ENCODE results near the gene TPRN.

TPRN gene

GRCh38 chr9:137224830-137225694 lies 24.5 kb upstream of the TPRN start, which contains the start of gene CYSRT1:
CYSRT1 (plus strand) TSS chr9:137225174; CDS start chr9:137225622, 448 bp downstream.
- no peak for DNase-seq

DNA sequence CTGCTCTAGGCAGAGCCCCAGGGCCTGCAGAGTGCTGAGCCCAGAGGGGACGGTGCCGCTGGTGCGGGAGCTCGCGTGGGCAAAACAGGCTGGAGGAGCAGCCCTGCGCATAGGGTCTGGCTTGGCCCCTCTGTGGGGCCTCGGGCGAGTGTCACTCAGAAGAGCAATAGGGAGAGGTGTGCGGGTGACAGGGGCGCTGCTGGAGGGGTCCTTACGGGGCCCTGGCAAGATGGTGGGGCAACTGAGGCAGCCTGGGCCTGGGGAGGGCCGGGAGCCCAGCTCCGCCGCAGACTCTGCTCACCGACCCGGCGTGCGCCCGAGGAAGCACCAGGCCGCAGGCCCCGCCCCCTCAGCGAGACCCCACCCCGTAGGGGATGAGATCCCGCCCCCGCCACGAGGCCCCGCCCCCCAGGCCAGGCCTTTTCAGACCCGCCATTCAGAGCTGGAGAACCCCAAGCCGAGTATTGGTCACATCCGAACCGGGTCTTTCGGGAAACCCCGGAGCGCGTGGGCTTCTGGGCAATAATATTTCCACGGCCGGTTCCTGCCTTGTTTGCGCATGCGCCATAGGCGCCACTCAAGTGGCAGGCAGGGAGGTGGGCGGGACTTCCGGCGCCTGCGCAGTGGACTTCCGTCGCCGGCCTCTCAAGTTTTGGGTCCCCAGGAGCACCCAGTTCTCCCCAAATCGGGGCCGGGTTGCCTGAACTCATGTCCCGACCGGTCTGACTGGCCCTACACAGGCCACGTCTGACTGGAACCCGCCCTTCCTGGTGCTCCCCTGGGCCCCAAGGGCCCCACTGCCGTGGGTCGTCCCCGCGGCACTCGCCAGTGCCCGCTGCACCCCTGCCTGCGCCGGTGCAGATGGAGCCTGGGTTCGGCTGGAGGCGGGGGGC lies 22.8 kb upstream of the TPRN start:
- peak; percentile 93 to 99 (median 99) for DNase-seq

DNA sequence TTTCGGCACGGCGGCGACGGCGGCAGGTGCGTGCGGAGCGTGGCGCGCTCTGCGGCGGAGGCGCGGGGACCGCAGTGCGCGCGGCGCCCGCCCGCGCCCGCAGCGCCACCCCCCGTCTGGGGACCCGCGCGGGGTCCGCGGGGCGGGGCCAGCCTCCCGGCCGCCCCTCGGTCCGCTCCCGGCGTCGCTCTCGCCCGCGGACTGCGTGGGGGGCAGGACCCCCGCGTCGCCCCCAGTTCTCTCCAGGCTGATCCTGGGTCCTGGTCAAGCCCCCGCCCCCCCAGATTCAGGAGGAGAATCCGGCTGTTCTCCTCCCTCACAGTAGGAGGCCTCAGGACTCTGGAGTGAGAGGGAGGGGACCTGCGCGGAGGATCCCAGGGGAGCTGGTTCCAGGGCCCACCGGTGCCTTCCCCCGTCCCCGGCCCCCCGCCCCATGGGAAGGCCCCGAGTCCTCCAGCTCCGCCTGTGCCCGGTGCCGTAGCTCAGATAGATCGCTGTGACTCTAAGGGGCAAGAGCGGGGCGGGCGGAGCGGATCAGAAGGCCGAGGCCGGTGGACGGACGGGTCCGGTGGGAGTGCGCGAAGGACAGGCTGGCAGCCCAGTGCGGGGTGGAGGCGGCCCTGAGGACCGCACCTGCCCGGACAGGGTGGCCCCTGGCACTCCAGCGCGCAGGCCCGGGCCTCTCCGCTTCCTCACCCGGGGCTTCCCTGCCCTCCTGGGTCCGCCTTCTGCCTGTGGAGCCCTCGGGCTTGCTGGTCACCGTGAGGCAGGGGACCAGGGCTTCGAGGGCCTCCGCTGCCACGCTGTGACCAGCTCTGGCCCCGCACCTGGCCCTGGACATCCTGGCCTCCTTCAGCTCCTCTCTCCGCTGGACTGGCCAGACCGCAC lies 21.9 kb upstream of the TPRN start, which contains the start of gene RNF208:
Gene RNF208 (minus strand): TSS at position 51 of the 888 bp plus-strand sequence. CDS start 1,028 bp downstream, outside the sequence.
- peak; percentile 2 to 78 (median 72) for DNase-seq

DNA sequence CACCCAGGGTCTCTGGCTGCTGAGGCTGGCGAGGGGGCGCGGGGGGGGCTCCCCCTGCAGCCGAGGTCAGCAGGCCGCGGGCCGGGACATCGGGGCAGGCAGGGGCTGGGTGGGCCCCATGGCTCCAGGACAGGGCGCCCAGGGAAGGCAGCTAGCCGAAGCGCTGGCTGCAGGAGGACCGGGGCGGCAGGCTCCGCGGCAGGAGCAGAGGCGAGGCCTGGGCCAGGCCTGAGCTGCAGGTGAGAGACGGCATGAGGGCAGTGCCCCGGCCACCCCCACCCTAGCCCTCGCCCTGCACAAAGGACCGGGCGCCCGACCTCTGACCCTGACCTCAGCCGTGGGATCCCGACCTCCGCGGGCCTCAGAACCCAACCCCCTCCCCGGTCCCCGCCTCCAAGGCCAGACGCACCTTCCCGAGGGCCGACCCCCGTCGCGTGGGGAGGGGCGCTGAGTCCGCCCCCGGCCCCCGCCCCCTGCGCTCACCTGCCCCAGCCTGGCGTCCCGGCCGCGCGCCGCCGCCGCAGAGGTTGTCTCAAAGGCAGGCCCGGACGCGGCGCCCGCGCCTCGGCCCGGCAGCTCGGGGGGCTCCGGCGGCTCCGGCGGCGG lies 21.1 kb upstream of the TPRN start:
- peak in 2 of 3 experiments; percentile 55 to 60 for DNase-seq

GRCh38 chr9:137221095-137221505 lies 20.6 kb upstream of the TPRN start:
- no peak for DNase-seq

DNA sequence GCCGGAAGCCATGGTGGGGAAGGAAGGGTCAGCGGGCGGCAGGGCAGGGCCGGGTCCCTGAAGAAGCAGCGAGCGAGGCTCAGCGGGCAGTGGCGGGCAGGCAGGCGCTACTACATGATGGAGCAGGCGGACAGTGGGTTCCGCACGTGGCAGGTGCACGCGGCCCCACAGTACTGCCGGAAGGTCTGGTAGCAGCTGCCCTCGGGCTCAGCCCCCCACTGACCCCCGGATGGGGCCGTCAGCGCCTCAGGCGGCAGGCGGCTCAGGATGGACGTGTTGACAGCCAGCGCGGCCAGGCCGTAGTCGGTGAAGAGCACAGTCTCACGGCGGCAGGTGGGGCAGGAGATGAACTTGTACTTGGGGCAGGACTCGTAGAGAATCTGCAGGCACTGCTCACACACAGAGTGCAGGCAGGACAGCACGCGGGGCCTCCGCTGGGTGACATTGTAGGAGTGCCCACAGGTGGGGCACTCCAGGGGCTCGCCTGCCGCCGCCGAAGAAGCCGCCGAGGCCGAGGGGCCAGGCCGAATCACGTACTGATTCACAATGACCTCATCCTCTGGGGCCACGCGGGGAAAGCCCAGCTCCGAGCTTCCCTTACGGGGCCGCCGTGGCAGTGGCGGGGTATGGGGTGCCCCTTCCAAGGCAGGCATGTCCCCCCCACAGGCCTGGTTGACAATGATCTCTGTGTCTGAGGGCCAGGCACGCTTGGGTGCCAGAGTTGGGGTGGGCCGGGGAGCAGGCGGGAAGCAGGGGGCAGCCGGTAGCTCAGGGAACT lies 20.0 kb upstream of the TPRN start:
- no peak for DNase-seq

DNA sequence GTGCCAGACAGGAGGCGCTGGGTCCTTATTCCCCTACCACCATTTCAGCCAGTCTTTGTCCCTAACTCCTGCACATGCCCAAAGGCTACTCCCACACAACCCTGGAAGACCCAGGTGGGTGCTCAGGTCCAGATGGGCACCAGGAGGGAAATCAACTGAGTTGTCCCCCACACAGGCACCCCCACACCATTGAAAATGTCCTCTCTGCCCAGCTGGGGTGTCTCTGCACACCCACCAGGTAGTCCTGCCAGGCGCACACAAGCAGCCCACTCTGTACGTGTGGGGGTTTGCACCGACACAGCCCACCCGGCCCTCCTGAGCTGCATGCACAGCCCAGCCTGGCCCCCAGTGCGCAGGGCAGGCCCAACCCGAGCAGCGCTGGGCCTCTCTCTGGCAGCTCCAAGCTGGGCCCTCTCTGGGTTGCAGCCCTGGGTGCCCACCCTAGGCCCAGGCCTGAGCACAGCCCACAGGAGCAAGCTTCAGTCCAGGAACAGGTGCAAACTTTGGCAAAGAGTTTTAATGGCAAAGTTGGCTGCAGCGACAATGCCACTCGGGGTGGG lies 19.3 kb upstream of the TPRN start:
- no peak for DNase-seq

- no peak for DNase-seq
Measured at GRCh38 chr9:137218754-137219271, 18.3 kb upstream of the TPRN start.

DNA sequence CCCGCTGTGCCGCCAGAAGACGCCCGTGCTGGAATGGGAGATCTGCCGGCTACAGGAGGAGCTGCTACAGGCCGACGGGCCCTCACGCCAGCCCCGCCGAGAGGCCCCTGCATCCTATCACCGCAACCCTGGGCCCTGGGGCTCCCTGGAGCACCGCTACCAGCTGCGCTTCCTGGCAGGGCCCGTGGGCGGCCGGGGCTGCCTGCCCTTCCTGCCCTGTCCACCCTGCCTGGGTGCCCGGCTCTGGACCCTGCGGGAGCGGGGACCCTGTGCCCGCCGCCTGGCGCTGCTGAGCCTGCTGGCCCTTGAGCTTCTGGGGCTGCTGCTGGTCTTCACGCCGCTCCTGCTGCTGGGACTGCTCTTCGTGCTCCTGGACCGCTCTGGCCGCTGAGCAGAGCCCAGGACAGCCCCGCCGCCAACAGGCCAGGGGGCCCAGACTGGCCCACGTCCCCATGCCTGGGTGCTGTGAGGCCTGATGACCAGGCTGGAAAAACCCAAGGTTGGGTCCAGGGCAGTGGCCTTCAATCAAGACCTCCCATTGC lies 17.7 kb upstream of the TPRN start:
- DNase-seq = no peak

- peak in 1 of 3 experiments; percentile 41 for DNase-seq
Measured at GRCh38 chr9:137217276-137218211, 17.0 kb upstream of the TPRN start.

DNA sequence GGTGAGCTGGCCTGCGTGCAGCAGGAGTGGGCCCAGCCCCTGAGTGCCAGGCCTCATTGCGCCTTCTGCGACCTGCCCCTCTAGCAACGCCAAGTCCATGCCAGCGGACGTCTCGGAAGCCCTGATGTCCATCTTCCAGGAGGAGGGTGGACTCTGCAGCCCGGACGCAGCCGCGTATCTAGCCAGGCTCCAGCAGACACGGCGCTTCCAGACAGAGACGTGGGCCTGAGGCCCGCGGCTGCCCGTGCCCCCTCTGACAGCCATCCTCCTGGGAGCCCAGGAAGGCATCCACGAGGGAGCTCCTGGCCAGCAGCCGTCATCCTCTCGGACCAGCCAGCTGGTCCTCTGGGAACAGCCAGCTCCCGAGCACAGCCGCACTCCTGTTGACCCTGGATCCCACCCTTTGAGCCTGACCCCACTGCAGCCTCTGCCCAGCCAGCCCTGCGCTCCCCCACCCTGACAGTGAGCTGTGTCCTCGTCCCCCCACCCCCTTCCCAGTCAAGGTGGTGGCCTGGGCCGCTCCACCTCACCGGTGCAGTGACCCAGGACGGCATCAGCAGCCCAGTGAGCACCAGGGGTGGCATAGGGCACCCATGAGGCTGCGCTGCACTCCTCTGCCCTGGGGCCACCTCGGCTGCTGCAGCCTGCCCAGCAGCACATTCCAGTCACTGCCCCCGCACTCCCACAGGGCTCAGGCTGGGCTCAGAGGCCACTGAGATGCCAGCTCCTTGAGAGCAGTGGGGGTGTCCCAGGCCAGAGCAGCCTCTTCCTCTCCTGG lies 15.8 kb upstream of the TPRN start:
- DNase-seq = no peak

GRCh38 chr9:137215196-137215986 lies 14.8 kb upstream of the TPRN start:
- no peak for DNase-seq

- no peak for DNase-seq
Measured at GRCh38 chr9:137214620-137215019, 14.1 kb upstream of the TPRN start.

- no peak for DNase-seq
Measured at GRCh38 chr9:137213160-137214060, 12.9 kb upstream of the TPRN start.

DNA sequence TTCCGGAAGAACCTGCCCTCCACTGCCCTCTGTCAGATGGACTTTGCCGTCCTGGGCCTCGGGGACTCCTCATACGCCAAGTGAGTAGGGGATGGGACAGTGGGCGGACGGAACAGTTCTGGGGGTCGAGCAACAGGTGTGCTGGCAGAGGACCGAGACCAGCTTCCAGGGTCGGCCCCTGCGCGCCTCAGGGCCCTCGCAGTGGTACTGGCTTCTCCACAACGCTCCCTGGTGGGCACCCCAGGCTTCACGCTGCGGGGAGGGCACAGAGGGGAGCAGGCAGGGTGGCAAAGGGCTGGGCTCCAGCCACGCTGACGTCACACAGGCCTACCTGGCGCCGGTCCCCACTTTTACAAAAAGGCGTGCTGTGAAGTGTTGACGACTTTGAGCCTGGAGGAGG lies 12.0 kb upstream of the TPRN start:
- no peak for DNase-seq

DNA sequence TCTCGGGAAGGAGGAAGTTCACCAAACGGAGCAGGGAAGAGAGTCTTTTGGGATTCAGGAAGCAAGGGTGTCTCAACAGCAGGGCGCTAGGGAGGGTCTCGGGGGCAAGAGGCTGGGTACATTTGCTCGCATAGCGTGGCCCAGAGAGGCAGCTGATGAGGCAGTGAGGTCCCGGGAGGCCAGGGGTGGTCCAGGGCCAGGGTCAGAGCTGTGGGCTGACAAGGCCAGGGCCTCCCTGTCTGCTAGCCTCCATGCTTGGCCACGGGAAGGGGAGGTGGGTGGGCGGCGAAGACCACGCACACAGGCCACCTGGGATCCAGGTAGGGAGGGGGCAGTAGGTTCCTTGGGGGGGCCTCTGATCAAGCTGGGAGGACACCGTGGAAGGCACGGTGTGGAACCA lies 11.0 kb upstream of the TPRN start:
- DNase-seq = no peak
